ENCODE data around the gene CHST9.

Gene CHST9

GRCh38 chr18:27075828-27076227 is 109.3 kb downstream of the CHST9 start:
- DNase-seq: no peak

GRCh38 chr18:27073404-27073830 is 111.7 kb downstream of the CHST9 start:
- DNase-seq: no peak

GRCh38 chr18:27064673-27065072 is 120.4 kb downstream of the CHST9 start:
- DNase-seq: no peak

GRCh38 chr18:27062802-27063201 is 122.3 kb downstream of the CHST9 start:
- DNase-seq: no peak

GRCh38 chr18:27061488-27062095 is 123.5 kb downstream of the CHST9 start:
- DNase-seq: no peak

GRCh38 chr18:27057519-27058234 is 127.4 kb downstream of the CHST9 start:
- no peak for DNase-seq

- DNase-seq: no peak
These were observed 130.2 kb downstream of the CHST9 start for GRCh38 chr18:27054926-27055325.

- no peak for DNase-seq
These were observed 135.1 kb downstream of the CHST9 start for GRCh38 chr18:27049969-27050368.

- DNase-seq: no peak
These were observed 139.8 kb downstream of the CHST9 start for GRCh38 chr18:27045342-27045741.

- DNase-seq: no peak
These were observed 142.9 kb downstream of the CHST9 start for GRCh38 chr18:27042177-27042576.

- no peak for DNase-seq
These were observed 144.3 kb downstream of the CHST9 start for GRCh38 chr18:27040796-27041195.

- no peak for DNase-seq
These were observed 151.4 kb downstream of the CHST9 start for GRCh38 chr18:27033722-27034121.

- DNase-seq: no peak
These were observed 154.7 kb downstream of the CHST9 start for GRCh38 chr18:27030421-27030820.

- DNase-seq: no peak
These were observed 162.6 kb downstream of the CHST9 start for GRCh38 chr18:27022477-27022876.

- DNase-seq: no peak
These were observed 167.1 kb downstream of the CHST9 start for GRCh38 chr18:27017901-27018500.

GRCh38 chr18:27014841-27015240 is 170.3 kb downstream of the CHST9 start:
- DNase-seq: no peak

GRCh38 chr18:27010784-27011183 is 174.3 kb downstream of the CHST9 start:
- no peak for DNase-seq

- no peak for DNase-seq
These were observed 175.8 kb downstream of the CHST9 start for GRCh38 chr18:27009293-27009692.

- DNase-seq: no peak
These were observed 176.5 kb downstream of the CHST9 start for GRCh38 chr18:27008575-27008974.

- peak; percentile 1 for DNase-seq
These were observed 177.2 kb downstream of the CHST9 start for GRCh38 chr18:27007880-27008279.

GRCh38 chr18:27005589-27005988 is 179.5 kb downstream of the CHST9 start:
- DNase-seq: peak; percentile 1

- DNase-seq: peak; percentile 1
These were observed 180.9 kb downstream of the CHST9 start for GRCh38 chr18:27004056-27004829.

GRCh38 chr18:26999797-27000196 is 185.3 kb downstream of the CHST9 start:
- DNase-seq: no peak

- DNase-seq: no peak
These were observed 191.5 kb downstream of the CHST9 start for GRCh38 chr18:26993568-26993967.
